ENCODE results near the gene ZBTB22. TPM values are rescaled to one million over a fixed set of nuclear protein-coding genes. Genes with fewer than 3 reads are reported as not detected.
A peak's percentile ranks its signal among the peaks of the same experiment; 100 is the strongest.

ZBTB22 gene
- total RNA-seq, 4 donors from 2014 or later, result 17.9 to 30.3 (median 26.3) TPM

DNA sequence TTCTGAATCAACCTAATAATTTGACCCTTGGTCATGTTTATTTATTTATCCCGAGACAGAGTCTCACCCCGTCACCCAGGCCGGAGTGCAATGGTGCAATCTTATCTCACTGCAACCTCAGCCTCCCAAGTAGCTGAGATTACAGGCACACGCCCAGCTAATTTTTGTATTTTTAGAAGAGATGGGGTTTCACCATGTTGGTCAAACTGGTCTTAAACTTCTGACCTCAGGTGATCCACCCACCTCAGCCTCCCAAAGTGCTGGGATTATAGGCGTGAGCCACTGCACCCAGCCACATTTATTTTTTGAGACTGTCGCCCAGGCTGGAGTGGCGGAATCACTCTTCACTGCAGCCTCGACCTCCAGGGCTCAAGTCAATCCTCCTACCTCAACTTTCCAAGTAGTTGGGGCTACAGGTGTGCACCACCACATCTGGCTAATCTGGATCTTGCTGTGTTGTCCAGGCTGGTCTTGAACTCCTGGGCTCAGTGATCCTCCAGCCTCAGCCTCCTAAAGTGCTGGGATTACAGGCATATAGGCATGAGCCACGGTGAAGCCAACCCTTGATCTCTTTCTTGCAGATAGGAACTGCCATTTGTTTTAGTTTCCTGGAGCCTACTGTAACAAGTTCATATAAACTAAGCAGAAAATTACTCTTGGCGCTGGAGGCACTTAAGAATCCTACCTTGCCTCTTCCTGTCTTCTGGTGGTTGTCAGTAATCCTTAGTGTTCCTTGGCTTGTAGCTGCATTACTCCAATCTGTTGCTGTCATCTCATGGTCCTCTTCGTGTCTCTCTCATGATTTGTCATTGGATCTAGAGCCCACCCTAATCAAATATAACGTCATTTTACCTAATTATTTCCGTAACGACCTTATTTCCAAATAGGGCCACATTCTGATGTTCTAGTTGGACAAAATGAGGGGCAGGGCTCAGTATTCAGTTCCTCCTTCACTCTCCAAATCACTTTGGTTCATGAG, 43.3 kb downstream of the ZBTB22 start:
- no peak overlapping the region for H3K27ac ChIP-seq
- TF ChIP-seq, protein P1, sequence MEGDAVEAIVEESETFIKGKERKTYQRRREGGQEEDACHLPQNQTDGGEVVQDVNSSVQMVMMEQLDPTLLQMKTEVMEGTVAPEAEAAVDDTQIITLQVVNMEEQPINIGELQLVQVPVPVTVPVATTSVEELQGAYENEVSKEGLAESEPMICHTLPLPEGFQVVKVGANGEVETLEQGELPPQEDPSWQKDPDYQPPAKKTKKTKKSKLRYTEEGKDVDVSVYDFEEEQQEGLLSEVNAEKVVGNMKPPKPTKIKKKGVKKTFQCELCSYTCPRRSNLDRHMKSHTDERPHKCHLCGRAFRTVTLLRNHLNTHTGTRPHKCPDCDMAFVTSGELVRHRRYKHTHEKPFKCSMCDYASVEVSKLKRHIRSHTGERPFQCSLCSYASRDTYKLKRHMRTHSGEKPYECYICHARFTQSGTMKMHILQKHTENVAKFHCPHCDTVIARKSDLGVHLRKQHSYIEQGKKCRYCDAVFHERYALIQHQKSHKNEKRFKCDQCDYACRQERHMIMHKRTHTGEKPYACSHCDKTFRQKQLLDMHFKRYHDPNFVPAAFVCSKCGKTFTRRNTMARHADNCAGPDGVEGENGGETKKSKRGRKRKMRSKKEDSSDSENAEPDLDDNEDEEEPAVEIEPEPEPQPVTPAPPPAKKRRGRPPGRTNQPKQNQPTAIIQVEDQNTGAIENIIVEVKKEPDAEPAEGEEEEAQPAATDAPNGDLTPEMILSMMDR (IDR thresholded peaks at IDR 0.05), result no peak
- TF ChIP-seq POLR2A (IDR thresholded peaks at IDR 0.05), result no peak
- intact Hi-C loops (cut with DNase I), result no loop called here
- 77 to 85% methylated on average over 14 of the region's 14 CpGs for WGBS, 2 donors
- no peak for DNase-seq
- peaks cover 21 to 27% of the 10 kb centered on the region in 2 donors for H3K36me3 ChIP-seq
- no peaks in the 10 kb centered on the region for H3K9me3 ChIP-seq
- no peak overlapping the region for H3K4me3 ChIP-seq (replicated peaks in 1 of 3)
- no peaks in the 10 kb centered on the region for H3K27me3 ChIP-seq
- peaks cover 28 to 56% of the 10 kb centered on the region in 2 donors for H3K4me1 ChIP-seq

DNA sequence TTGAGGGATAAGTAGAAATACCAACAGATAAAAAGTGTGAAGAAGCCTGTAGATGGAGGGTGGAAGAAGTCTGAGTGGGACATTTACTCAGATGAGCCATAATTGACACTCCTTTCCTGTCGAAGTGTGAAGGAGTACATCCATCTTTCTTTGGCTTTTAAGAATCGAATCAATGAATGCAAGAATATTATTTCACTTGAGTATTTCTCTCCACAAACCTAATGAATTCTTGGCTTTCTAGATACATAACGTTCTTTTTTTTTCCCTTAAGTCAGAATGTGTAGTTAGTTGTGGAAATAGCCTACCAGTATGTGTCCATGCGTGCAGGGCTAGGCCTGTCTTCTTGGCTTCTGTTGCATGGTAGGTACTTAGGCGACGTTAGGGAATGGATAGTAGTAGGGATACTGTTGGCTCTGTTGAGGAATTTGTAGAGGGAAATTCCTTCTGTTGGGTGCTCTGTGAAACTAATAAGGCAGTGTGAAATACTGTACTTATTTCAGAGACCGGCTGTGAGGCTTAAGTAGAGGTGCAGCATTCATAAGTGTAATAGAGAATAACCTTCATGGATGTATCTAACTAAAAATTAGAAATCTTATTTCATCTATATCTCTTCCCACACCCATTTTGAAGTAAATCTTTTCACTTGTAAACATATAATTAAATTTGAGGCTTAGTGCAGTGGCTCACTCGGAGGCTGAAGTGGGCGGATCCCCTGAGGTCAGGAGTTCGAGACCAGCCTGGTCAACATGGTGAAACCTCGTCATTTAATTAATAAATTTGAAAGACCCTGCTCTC, 44.2 kb downstream of the ZBTB22 start:
- peaks cover 28 to 56% of the 10 kb centered on the region in 2 donors for H3K4me1 ChIP-seq
- no peaks in the 10 kb centered on the region for H3K27me3 ChIP-seq
- TF ChIP-seq, protein P1 (IDR thresholded peaks at IDR 0.05), result no peak
- no peak for TF ChIP-seq POLR2A (IDR thresholded peaks at IDR 0.05)
- WGBS, 2 donors, result 72 to 76% methylated on average over 11 of the region's 11 CpGs
- peaks cover 24 to 32% of the 10 kb centered on the region in 2 donors for H3K36me3 ChIP-seq
- intact Hi-C loops (cut with DNase I), result no loop called here
- H3K4me3 ChIP-seq (replicated peaks in 1 of 3), result no peak overlapping the region
- no peak for DNase-seq
- H3K9me3 ChIP-seq, result no peaks in the 10 kb centered on the region
- H3K27ac ChIP-seq, result no peak overlapping the region

DNA sequence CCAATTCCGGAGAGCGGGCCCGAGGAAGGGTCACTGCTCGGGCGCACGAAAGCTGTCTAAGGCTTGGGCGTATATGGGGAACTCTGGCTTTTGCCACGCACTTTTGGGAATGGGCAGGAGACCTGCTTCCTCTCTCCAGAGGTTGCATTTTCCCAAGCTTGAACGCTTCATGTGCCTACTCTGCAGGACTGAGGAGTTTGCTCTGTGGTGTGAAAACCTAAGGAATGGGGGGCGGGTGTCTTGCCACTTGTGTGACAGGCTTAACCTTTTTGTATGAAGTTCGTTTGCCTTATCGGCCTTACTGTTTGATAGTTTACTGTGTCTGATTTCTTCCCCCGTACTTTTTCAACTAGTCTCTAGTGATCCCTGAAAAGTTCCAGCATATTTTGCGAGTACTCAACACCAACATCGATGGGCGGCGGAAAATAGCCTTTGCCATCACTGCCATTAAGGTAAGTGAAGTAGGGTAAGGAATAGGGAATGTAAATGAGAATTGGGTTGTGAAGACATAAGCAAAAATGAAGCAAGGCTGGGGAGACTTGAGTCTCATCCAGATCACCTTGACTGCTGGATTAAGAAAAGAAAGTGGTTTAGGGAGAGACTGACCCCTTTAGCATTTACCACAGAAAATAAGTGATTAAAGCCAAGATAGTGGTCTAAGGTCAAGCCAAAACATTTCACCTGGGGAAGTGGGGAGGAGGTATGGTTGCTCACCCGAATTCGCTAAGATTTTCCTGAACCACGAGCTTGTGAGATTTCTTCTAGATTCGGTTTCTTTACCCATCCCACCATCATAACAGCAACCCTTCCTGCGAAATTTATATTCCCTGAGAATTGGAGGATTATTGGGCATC, 45.0 kb downstream of the ZBTB22 start:
- Histone ChIP-seq H3K9me3 (no peaks in the 10 kb centered on the region), H3K27me3 (no peaks in the 10 kb centered on the region), H3K36me3 (peaks cover 33 to 37% of the 10 kb centered on the region in 2 donors), H3K4me3 (replicated peaks in 1 of 3) (peak overlapping the region; percentile 28 to 84 (median 63)), H3K4me1 (peaks cover 25 to 48% of the 10 kb centered on the region in 2 donors), H3K27ac (peak overlapping the region; percentile 69 to 92 (median 86))
- 11 to 17% methylated on average over 18 to 22 of the region's 22 CpGs for WGBS, 2 donors
- intact Hi-C loops (cut with DNase I), result no loop called here
- TF ChIP-seq, protein P1 (IDR thresholded peaks at IDR 0.05), result no peak
- TF ChIP-seq POLR2A (IDR thresholded peaks at IDR 0.05), result no peak
- no peak for DNase-seq

DNA sequence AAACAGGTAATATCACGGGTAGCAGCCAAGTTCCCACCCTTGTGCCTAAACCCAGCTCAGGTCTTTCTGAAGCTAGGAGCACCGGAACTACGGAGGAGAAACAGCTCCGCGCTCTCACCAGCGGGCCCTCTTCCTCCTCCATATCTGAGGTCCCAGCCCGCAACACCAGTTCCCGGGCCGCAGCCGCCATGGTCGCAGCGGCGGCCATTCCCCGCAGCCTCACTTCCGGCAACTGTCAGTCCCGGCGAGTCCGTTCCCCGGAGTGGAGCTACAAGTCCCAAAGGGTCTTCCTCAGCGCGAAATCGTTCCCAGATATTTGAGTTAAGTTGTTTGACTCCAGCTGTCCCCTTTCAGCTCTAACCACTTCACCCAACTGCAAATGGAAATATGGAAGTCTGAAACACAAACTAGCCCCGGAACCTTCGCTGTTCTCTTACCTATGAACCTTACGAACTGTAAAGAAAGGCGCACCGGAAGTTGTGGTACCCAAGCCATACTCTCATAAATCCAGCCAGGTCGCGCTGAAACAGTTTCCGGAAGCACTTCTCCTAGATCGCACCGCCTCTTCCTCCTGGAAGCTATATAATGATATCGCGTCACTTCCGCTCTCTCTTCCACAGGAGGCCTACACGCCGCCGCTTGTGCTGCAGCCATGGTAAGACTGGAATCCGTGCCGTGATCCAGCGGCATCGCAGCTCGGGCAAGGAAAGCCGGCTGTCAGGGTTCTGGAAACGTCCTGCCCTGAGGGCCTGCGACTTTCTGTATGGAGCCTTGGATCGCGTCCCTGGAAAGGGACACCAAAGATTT, 45.9 kb downstream of the ZBTB22 start, which contains the start of the genes RPS18 and VPS52:
Gene RPS18, plus strand, starts transcription at position 608 of the 807 bp plus-strand sequence. Its CDS starts 45 bp downstream, at position 653.
Gene VPS52, minus strand, starts transcription at position 409 of the 807 bp plus-strand sequence. Its CDS starts 201 bp downstream, at position 208.
- TF ChIP-seq POLR2A (IDR thresholded peaks at IDR 0.05), result peak; percentile 89 to 97
- TF ChIP-seq, protein P1 (IDR thresholded peaks at IDR 0.05), result peak in 1 of 6 experiments; percentile 2
- Histone ChIP-seq H3K4me3 (replicated peaks in 1 of 3) (peak within 1 kb of the TSS; percentile 79 to 95 (median 84)), H3K36me3 (peaks cover 41 to 45% of the 10 kb centered on the region in 2 donors), H3K27ac (peak within 1 kb of the TSS; percentile 86 to 92 (median 90)), H3K9me3 (no peaks in the 10 kb centered on the region), H3K27me3 (no peaks in the 10 kb centered on the region), H3K4me1 (peaks cover 20 to 45% of the 10 kb centered on the region in 2 donors)
- 0% methylated on average over 12 to 32 of the region's 48 CpGs for WGBS, 2 donors
- intact Hi-C loops (cut with DNase I), result no loop called here
- peak; percentile 92 to 94 for DNase-seq
